OCI-LY3 (cell line): ENCODE measurements around the gene CFI.

Experiments
- H2AFZ ChIP-seq: fragments of 200-600, 300-600 bp; shearing (Covaris generic); 2 replicates; pipeline ENCODE4 v1.6.0; 2014; ENCODE audit warnings: antibody characterized with exemption, low read depth, low read length
- H3K27ac ChIP-seq: fragments of 200-600, 300-600 bp; sonication (generic); 2 replicates; pipeline ENCODE4 v1.5.1; 2014; ENCODE audit warnings: mild to moderate bottlenecking, low read length, moderate library complexity, mixed read lengths
- H3K27me3 ChIP-seq: fragments of 200-600, 300-600 bp; sonication (generic); 2 replicates; pipeline ENCODE4 v1.6.1; 2014; ENCODE audit warnings: low read depth, low read length, mixed read lengths
- H3K36me3 ChIP-seq: fragments of 200-600, 300-600 bp; sonication (generic); replicated peaks from 2 replicates; pipeline ENCODE3; 2014; ENCODE audit warnings: low read depth, low read length, mixed read lengths
- H3K4me1 ChIP-seq: fragments of 300-600, 200-600 bp; sonication (generic); 2 replicates; pipeline ENCODE4 v1.6.1; 2014; ENCODE audit warnings: low read length, mixed read lengths
- H3K4me2 ChIP-seq: fragments of 200-600, 300-600 bp; sonication (generic); 2 replicates; pipeline ENCODE4 v1.6.1; 2014; ENCODE audit warnings: low read length, mixed read lengths
- H3K4me3 ChIP-seq: fragments of 300-600, 200-600 bp; sonication (generic); 2 replicates; pipeline ENCODE4 v1.5.1; 2014; ENCODE audit warnings: antibody characterized with exemption, mild to moderate bottlenecking, low read length, moderate library complexity
- H3K79me2 ChIP-seq: fragments of 300-600, 200-600 bp; shearing (Covaris generic); 2 replicates; pipeline ENCODE4 v1.6.1; 2014; ENCODE audit warnings: mild to moderate bottlenecking, low read length, mixed read lengths
- H3K9ac ChIP-seq: fragments of 300-600, 200-600 bp; shearing (Covaris generic); 2 replicates; pipeline ENCODE4 v1.6.0; 2014; ENCODE audit warnings: mild to moderate bottlenecking, low read length, moderate library complexity
- H3K9me3 ChIP-seq: fragments of 200-600, 300-600 bp; shearing (Covaris generic); 2 replicates; pipeline ENCODE4 v1.6.1; 2014; ENCODE audit warnings: low read length, mixed read lengths; ENCODE audit not compliant: insufficient read depth
- H4K20me1 ChIP-seq: fragments of 200-600, 300-600 bp; sonication (generic); 2 replicates; pipeline ENCODE4 v1.6.1; 2016; ENCODE audit warnings: low read length, mixed read lengths; ENCODE audit not compliant: insufficient read depth
- EZH2phosphoT487 ChIP-seq: fragments of 200-600 bp; shearing (Covaris generic); IDR thresholded peaks from 2 replicates; pipeline ENCODE4 v1.6.1; 2018; ENCODE audit warnings: antibody characterized with exemption, mixed run types, low read depth
- TF ChIP-seq, protein P1 (sequence below): fragments of 200-600, 300-600 bp; sonication (generic); IDR thresholded peaks from 2 replicates; pipeline ENCODE4 v1.5.1; 2014; ENCODE audit warnings: antibody characterized with exemption, low read length, low read depth

The CFI gene

DNA sequence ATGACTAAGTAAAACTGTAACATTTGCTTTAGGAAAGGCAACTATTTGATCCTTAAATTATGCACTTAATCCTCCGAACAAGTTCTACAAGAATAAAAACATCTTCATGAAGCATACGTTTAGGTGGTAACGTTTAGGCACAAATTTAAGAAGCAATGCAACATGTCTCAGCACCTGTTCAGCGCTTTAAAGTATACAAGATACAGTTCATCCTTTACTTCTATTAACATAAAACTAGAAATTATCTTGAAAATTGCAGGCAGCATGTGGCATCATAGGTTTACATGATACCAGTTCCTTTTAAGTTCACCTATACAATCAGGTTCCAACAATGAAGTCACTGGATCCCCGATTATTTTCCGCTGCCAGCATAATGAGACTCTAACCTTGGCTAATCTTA is 73.4 kb downstream of the CFI start:
- Histone ChIP-seq H3K9me3 (no peaks in the 10 kb centered on the region), H3K9ac (no peak overlapping the region), H3K27me3 (no peaks in the 10 kb centered on the region), H3K27ac (no peak overlapping the region), H2AFZ (no peak overlapping the region), H4K20me1 (no peaks in the 10 kb centered on the region), H3K4me2 (peak overlapping the region; percentile 86), H3K79me2 (peaks cover 6% of the 10 kb centered on the region), H3K4me1 (peaks cover 18% of the 10 kb centered on the region), H3K36me3 (peaks cover 4% of the 10 kb centered on the region), H3K4me3 (peak overlapping the region; percentile 92)
- TF ChIP-seq, protein P1, sequence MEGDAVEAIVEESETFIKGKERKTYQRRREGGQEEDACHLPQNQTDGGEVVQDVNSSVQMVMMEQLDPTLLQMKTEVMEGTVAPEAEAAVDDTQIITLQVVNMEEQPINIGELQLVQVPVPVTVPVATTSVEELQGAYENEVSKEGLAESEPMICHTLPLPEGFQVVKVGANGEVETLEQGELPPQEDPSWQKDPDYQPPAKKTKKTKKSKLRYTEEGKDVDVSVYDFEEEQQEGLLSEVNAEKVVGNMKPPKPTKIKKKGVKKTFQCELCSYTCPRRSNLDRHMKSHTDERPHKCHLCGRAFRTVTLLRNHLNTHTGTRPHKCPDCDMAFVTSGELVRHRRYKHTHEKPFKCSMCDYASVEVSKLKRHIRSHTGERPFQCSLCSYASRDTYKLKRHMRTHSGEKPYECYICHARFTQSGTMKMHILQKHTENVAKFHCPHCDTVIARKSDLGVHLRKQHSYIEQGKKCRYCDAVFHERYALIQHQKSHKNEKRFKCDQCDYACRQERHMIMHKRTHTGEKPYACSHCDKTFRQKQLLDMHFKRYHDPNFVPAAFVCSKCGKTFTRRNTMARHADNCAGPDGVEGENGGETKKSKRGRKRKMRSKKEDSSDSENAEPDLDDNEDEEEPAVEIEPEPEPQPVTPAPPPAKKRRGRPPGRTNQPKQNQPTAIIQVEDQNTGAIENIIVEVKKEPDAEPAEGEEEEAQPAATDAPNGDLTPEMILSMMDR, result no peak
- TF ChIP-seq EZH2phosphoT487, result no peak

DNA sequence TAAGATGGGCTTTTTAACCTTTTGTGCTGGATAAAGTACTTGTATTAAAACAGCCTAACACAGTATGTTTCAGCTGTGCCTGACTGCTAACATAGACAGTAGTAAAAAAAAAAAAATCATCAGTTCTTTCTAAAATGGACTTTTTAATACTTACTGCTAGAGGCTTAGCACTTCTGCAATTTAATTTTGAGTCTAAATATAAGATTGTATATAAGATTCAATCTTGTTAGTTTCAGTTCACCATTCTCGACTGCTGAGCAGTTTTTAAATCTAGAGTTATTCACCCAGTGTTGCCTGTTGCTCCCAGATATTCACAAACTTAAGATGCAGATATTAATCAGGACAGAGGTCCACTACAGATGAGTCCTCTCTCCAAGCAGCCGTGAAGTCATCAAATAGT is 78.7 kb downstream of the CFI start:
- H3K27ac ChIP-seq, result no peak overlapping the region
- H3K4me2 ChIP-seq, result peak overlapping the region; percentile 23; the same call in 1 of the 2 replicates
- H3K9ac ChIP-seq, result no peak overlapping the region
- no peak overlapping the region for H2AFZ ChIP-seq
- peaks cover 12% of the 10 kb centered on the region for H3K4me1 ChIP-seq
- no peak overlapping the region for H3K4me3 ChIP-seq
- TF ChIP-seq EZH2phosphoT487, result no peak
- TF ChIP-seq, protein P1, result no peak
- H3K36me3 ChIP-seq, result peaks cover 6% of the 10 kb centered on the region
- H3K9me3 ChIP-seq, result no peaks in the 10 kb centered on the region
- H4K20me1 ChIP-seq, result no peaks in the 10 kb centered on the region
- peaks cover 8% of the 10 kb centered on the region for H3K79me2 ChIP-seq
- H3K27me3 ChIP-seq, result no peaks in the 10 kb centered on the region

DNA sequence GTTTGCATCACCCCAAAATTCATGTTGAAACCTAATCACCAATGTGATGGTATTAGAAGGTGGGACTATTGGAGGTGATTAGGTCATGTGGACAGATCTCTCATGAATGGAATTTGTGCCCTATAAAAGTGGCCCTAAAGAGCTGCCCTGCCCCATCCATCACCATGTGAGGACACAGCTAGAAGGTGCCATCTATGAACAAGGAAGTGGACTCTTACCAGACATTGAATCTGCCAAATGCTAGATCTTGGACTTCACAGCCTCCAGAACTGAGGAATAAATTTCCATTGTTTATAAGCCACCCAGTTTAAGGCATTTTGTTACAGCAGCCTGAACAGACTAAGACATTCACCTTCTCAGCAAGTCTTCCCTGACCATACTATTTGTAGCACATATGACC is 79.4 kb downstream of the CFI start:
- no peak overlapping the region for H2AFZ ChIP-seq
- peaks cover 6% of the 10 kb centered on the region for H3K36me3 ChIP-seq
- no peak overlapping the region for H3K4me3 ChIP-seq
- H3K9ac ChIP-seq, result no peak overlapping the region
- H3K9me3 ChIP-seq, result no peaks in the 10 kb centered on the region
- no peak overlapping the region for H3K27ac ChIP-seq
- H3K4me2 ChIP-seq, result no peak overlapping the region
- TF ChIP-seq, protein P1, result no peak
- no peak for TF ChIP-seq EZH2phosphoT487
- H3K4me1 ChIP-seq, result peaks cover 10% of the 10 kb centered on the region
- no peaks in the 10 kb centered on the region for H4K20me1 ChIP-seq
- H3K79me2 ChIP-seq, result peaks cover 8% of the 10 kb centered on the region
- no peaks in the 10 kb centered on the region for H3K27me3 ChIP-seq

DNA sequence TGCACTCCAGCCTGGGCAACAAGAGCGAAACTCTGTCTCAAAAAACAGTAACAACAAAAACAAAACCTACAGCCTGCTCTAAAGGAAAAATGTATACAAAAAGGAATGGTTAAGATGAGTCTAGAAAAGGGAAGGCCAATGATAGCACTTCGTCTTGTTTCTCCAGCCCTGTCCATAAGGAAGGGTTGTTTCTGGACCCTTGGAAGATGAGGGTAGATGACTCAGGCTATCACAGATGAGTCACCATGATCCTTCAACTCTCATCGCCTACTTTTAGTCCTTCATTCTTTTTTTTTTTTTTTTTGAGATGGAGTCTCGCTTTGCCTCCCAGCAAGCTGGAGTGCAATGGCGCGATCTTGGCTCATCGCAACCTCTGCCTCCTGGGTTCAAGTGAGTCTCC is 80.8 kb downstream of the CFI start:
- peaks cover 6% of the 10 kb centered on the region for H3K36me3 ChIP-seq
- no peak overlapping the region for H3K4me2 ChIP-seq
- H3K79me2 ChIP-seq, result peaks cover 8% of the 10 kb centered on the region
- H3K27ac ChIP-seq, result no peak overlapping the region
- peaks cover 10% of the 10 kb centered on the region for H3K4me1 ChIP-seq
- TF ChIP-seq, protein P1, result no peak
- TF ChIP-seq EZH2phosphoT487, result no peak
- H2AFZ ChIP-seq, result no peak overlapping the region
- H3K9ac ChIP-seq, result no peak overlapping the region
- H3K4me3 ChIP-seq, result no peak overlapping the region
- no peaks in the 10 kb centered on the region for H4K20me1 ChIP-seq
- H3K27me3 ChIP-seq, result no peaks in the 10 kb centered on the region
- no peaks in the 10 kb centered on the region for H3K9me3 ChIP-seq
